Occipital lobe (tissue), 2 donors: ENCODE results near the gene HBA2. TPM values are rescaled to one million over a fixed set of nuclear protein-coding genes. Genes with fewer than 3 reads are reported as not detected.
"Not testable (repeated sequence)": the region's sequence is repeated elsewhere in the genome, so short reads cannot be mapped to it uniquely, and the experiment has no call there.

Experiments
- DNase-seq: peaks from one replicate; lab custom pipeline; 2025; lab: John Stamatoyannopoulos, UW
- total RNA-seq: library from RNA; depleted of rRNA; stranded (reverse); fragments of >200 nt; gene quantifications from one replicate; pipeline ENCODE4 v1.2.3, GENCODE V29; 2014

Gene HBA2
- 614 TPM for total RNA-seq

DNA sequence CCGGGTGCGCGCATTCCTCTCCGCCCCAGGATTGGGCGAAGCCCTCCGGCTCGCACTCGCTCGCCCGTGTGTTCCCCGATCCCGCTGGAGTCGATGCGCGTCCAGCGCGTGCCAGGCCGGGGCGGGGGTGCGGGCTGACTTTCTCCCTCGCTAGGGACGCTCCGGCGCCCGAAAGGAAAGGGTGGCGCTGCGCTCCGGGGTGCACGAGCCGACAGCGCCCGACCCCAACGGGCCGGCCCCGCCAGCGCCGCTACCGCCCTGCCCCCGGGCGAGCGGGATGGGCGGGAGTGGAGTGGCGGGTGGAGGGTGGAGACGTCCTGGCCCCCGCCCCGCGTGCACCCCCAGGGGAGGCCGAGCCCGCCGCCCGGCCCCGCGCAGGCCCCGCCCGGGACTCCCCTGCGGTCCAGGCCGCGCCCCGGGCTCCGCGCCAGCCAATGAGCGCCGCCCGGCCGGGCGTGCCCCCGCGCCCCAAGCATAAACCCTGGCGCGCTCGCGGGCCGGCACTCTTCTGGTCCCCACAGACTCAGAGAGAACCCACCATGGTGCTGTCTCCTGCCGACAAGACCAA is at the start of gene HBA2:
HBA2 (plus strand) TSS at position 503 of the 568 bp plus-strand sequence; CDS start at position 540, 37 bp downstream.
- not testable (repeated sequence) for DNase-seq

DNA sequence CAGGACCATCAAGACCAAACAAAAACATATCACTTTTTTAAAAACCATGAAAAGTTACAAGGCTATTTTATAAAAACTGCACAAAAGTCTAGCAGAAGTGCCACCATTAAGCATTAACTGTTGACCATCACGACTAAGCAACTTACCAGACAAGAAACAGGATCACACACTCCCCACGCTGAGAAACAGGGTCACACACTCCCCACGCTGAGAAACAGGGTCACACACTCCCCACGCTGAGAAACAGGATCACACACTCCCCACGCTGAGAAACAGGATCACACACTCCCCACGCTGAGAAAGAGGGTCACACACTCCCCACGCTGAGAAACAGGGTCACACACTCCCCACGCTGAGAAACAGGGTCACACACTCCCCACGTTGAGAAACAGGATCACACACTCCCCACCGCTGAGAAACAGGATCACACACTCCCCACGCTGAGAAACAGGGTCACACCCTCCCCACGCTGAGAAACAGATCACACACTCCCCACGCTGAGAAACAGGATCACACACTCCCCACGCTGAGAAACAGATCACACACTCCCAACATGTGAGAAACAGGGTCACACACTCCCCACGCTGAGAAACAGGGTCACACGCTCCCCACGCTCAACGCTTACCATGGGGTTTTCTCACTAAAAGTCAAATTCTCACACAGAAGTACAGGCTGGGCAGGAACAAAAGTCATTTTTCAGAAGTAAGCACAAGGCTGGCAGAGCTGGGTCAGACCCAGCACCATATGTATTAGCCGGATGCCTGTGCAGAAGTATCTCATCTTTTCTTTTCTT is 48.9 kb upstream of the HBA2 start:
- DNase-seq, result not testable (repeated sequence)

DNA sequence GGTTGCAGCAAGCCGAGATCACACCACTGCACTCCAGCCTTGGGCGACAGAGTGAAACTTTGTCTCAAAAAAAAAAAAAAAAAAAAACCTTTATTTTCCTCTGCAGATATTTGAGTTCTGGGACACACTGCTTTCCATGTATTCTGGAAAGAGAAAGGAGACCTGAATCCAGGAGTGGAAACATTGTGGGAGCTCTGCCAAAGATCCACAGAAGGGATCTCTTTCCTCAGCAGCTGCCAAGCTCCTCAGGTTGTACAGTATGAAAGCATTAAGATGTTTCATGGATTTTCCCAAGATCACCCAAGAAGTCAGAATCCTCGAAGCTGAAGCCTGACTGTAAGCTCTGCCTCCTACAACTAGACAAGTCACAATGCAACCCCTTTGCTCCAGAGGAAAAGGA is 47.7 kb upstream of the HBA2 start:
- no peak for DNase-seq

DNA sequence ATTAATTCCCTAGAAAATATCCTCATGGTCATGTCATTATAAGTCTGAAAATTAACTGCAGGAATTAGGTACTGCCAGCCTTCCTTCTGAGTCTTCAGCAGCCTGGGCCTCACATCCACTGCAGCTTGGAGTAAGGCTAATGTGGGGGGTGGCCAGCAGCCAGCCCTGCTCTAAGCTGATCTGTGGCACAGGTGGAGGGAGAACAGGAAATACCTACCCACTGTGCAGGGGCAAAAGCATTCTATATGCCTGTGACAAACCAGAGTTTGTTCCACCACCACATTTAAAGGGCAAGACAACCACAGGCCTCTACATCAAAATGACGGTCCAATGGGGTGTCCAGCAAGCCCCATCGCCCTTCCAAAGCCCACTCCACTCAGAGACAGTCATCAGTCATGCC is 43.6 kb upstream of the HBA2 start:
- no peak for DNase-seq

DNA sequence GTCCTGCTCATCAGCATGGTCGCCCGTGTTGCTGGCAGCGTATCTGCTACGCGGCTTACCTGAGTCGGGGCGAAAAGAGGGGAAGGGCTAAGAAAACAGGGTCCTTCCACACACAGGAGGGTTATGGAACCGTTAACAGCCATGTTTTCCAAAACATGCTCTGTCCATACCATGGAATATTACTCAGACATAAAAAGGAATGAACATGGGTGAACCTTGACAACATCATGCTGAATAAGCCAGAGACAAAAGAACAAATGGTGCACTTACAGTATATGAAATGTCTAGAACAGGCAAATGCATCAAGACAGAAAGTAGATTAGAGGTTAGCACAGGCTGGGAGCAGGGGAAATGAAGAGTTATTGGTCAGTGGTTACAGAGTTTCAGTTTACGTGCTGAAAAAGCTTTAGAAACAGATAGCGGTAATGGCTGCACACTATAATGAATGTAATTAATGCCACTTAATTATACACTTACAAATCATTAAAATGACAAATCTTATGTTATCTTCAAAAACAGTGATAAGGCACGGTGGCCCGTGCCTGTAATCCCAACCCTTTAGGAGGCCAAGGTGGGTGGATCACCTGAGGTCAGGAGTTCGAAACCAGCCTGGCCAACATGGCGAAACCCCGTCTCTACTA is 42.0 kb upstream of the HBA2 start:
- no peak for DNase-seq

DNA sequence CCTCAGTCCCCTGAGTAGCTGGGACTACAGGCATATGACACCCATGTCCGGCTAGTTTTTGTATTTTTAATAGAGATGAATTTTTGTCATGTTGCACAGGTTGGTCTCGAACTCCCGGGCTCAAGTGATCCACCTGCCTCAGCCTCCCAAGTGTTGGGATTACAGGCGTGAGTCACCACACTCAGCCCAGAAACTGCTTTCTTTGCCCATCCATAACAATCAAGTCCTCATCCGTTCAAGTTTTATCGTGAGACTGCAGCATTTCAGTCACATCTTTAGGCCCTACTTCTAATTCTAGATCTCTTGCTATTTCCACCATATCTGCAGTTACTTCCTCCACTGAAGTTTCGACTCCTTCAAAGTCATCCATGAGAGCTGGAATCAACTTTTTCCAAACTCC is 40.6 kb upstream of the HBA2 start:
- no peak for DNase-seq

DNA sequence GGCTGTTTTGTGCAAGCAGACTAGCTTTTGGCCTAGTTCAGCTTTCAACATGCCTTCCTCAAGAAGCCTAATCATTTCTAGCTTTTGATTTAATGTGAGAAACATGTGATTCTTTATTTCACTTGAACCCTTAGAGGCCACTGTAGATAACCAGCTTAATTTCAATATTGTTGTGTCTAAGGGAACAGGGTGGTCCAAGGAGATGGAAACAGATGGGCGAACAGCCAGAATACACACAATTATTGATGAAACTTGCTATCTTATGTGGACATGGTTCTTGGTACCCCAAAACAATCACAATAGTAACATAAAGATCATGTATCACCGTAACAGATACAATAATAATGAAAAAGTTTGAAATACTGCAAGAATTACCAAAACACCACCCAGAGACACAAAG is 39.0 kb upstream of the HBA2 start:
- DNase-seq, result no peak

DNA sequence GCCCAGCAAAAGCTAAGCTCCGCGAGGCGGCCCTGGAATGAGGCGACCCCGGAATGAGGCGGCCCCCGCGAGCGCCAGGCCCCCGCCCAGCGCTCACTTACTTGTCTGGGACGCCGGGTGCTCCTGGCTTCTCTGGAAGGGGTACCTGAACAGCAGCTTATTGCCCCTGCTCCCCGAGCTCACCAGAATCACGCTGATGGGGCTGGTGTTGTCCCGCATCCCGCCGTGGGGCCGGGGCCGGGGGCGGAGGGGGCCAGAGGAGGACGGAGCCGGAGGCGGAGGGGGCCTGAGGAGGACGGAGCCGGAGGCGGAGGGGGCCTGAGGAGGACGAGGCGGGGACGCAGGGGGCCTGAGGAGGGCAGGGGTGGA is 34.6 kb upstream of the HBA2 start:
- no peak for DNase-seq

DNA sequence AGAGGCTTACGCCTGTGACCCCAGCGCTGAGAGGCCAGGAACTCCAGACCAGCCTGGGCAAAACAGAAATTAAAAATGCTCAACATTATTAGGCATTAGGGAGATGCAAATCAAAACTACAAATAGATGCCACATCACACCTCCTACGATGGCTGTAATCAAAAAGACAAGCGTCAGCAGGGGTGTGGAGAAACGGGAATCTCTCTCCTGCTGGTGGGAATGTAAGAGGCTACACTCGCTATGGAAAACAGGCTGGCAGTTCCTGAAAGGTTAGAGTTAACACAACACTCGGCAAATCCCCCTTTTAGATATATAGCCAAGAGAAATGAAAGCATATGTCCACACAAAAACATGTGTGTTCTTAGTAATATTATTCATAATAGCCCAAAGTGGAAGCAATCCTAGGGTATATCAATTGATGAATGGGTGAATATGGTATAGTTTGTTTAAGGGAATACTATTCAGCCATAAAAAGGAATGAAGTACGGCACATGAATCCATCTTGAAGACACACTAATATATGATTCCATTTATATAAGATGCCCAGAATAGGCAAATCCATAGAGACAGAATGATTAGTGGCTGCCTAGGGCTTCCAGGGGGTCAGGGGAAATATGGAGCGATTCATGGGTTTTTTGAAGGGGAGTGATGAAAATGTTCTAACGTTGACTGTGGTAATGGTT is 32.4 kb upstream of the HBA2 start:
- DNase-seq, result no peak

DNA sequence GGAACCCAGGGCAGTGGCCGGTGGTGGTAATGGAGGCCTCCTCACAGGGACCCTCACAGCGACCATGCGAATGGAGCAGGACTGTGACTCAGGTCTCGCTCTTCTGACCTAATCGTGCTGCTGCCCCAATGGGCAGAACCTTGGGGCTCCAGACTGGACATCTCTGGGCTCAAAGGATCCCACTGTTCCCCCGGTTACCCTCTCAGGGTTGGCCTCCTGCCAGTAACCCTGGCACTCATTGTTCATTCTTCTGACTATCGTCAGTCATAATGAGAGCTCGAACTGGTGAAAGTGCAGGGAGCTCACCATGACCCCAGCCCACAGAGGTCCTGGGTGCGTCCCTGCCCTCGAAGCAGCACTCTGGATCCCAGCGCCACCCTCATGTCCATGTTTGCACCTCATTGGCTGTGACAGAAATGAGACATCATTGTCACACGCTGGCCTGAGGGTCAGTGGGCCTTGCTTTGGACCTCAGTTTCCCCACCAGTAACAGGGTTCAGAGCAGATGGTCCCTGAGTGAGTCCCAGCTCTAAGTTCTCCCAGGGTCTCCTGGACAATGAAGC is 30.2 kb upstream of the HBA2 start:
- DNase-seq, result no peak

DNA sequence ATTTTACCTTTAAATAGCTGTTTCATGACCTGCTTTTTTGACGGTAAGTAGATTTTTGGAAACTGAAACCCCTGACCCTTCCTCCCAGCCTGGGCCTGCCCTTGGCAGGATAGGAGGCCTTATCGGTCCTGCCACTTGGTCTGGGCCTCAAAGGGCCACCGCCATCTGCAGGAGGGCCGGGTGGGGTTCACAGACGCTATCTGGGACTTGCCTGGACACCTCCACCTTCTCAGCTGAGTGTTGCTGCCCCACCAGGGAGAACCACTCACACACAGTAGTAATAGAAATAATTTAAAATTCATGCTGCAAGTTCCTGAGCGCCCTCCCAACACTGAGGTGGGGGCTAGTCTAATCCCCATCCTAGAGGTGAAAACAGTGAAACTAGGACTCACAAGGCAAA is 29.6 kb upstream of the HBA2 start:
- DNase-seq, result no peak

DNA sequence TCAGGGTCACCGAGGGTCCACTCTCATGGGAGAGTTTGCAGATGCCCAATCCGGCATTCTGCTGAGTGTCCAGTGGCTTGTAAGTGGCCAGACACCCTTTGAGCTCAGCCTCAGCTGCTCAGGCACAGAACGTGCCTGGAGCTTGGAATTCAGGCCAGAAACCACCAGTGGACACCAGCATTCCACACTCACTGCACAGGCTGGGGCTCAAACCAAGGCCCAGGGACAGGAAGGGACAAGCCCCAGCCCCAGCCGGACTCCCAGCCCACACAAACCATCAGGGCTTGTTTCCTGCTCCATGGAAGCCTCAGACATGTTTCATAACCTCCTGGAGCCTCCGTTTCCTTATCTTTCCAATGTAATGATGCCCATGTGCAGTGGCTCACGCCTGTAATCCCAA is 29.2 kb upstream of the HBA2 start:
- no peak for DNase-seq

DNA sequence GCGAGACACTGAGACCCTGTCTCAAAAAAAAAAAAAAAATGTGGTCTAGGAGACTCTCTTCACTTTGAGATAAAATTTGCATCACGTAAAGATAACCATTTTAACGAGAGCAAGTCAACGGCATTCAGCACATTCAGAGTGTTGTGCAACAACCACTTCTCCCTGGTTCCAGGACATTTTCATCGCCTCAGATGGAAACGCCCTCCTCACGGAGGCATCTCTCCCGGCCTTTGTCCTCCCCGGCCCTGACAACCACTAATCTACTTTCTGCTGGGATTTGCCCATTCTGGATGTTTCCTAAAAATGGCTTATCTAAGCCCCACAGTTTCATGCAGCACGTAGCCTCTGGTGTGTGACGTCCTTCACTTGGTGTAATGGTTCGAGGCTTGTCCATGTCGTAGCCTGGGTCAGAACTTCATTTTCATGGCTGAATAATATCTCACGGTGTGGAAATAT is 27.9 kb upstream of the HBA2 start:
- DNase-seq, result no peak

DNA sequence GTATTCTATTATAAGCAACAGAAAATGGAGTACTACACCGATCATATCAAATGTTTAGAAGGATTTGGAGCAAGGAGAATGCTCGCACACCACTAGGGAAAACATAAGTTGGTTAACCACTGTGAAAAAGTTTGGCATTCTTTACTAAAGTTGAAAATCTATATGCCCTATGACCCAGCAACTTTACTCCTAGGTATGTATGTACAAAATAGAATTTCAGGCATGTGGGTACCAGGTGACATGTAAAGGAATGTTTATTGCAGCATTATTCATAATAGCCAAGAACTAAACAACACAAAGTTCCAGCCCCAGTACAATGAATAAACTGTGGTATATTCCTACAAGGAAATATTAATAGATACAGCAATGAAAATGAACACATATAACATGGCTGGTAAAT is 26.0 kb upstream of the HBA2 start:
- DNase-seq, result no peak

DNA sequence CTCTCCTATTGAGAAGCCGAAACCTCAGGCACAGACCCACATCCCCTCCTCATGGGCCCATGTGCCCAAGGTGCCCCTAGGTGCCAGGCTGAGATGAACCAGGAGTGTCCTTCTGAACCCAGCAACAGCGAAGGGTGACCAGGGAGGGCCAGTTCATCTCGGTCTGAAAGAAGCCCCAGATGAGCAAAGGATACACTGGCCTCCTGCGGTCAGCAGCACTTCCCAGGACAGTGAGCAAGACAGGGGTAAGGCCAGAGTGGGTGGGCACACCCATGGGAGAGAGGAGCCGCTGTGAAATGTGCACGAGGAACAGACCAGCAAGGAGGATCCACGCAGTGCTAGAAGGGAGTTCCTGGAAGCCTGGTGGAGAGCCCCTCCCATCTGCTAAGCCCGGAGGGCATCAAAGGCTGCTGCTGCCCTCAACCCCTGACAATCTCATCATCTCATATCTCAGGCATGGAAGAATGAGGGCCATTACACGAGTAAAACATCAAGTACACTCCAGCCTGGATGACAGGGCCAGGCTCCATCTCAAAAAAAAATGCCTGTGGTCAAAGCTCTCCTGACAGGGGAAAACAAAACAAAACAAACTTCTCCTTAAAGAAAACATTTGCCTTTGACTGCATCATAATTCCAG is 23.5 kb upstream of the HBA2 start:
- DNase-seq, result no peak

DNA sequence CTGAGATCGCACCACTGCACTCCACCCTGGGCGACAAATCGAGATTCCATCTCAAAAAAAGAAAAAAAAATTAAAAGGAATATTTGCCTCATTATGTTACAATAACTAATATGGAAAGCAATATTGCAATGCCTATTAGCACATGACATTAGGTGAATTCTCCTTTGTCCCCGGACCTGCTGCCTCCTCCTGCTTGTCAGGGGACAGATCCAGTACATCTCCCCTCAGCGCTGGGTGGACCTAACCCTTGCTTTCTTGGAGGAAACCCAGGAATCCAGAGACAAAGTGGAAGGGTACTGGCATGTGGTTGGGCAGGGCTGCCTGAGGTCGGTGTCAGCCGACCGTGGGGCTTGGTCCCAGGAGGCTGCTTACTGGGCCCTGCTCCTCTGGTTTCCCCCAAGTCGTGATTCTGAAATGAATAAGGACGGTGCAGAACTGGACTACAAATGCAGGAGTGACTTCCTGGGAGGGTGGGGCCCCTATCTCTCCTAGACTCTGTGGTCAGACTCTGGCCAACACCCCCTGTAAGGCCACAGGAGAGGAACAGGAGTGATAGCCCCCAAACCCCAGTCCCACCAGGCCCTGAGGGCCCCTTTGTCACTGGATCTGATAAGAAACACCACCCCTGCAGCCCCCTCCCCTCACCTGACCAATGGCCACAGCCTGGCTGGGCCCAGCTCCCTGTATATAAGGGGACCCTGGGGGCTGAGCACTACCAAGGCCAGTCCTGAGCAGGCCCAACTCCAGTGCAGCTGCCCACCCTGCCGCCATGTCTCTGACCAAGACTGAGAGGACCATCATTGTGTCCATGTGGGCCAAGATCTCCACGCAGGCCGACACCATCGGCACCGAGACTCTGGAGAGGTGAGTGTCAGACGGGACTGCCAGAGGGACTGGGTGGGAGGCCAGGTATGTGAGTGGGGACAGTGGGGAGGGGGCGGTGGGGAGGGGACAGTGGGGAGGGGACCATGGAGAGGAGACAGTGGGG is 20.2 kb upstream of the HBA2 start, which contains the start of gene HBZ:
HBZ (plus strand) TSS at position 504 of the 988 bp plus-strand sequence; CDS start at position 770, 266 bp downstream.
- no peak for DNase-seq

DNA sequence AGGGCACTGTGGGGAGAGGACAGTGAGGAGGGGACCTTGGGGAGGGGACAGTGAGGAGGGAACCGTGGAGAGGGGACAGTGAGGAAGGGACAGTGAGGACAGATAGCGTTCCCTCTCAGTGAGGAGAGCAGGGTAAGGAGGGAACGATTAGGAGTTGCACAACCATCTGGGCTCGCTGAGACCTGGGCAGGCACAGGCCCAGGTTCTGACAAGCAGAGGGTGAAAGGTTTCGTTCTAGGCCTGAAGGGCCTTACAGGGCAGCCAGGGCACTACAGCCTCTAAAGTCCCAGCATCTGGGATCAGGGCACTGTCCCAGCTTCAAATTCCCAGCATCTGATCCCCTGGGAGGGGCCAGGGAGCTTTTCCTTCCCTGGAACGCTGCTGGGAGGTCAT is 19.6 kb upstream of the HBA2 start:
- DNase-seq, result not testable (repeated sequence)

DNA sequence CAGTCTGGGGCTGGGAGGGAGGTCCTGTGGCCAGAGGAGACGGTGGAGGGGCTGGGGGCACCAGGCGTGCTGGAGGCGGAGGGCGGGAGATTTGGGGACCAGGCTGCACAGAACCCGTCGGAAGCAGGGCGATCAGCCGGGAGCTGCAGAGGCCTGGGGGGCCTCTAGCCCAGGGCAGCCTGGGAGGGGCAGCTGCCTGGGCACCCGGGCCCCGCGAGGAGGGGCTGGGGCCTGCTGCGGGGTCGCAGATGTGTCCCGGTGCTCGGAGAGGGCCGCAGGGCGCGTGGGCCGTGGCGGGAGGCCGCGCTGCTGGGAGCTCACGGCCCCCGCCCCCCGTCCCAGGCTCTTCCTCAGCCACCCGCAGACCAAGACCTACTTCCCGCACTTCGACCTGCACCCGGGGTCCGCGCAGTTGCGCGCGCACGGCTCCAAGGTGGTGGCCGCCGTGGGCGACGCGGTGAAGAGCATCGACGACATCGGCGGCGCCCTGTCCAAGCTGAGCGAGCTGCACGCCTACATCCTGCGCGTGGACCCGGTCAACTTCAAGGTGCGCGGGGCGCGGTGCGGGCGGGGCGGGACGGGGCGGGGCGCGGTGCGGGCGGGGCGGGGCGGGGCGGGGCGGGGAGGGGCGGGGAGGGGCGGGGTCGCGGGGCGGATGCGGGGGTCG is 19.0 kb upstream of the HBA2 start:
- not testable (repeated sequence) for DNase-seq

DNA sequence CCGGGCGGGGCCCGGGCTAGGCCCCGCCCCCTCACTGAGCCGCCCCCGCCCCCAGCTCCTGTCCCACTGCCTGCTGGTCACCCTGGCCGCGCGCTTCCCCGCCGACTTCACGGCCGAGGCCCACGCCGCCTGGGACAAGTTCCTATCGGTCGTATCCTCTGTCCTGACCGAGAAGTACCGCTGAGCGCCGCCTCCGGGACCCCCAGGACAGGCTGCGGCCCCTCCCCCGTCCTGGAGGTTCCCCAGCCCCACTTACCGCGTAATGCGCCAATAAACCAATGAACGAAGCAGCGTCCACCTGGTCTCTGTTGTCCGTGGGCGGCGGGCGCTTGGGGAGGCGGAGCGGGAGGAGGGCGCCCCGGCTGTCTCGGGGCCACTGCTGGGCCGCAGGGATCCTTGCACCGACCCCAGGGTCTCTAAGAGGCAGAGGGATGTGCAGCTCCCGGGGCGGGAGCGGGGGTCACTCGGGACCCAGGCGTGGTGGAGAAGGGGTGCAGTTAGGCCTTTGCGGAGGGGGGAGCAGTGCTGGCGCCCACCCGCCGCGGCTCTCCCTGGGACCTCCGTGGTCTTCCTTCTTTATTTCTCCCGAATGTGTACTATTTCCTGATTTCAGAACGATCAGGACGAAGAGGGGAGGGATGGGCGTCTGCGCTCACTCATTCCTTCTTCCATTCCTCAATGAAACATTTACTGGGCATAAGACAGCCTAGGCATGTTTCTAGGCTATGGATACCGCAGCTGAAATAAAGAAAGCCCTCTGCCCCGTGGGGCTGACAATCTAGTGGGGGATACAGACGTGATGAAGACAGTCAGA is 18.3 kb upstream of the HBA2 start:
- no peak for DNase-seq
